HepG2 (cell line): ENCODE results near the gene RAC3. TPM values are rescaled to one million over a fixed set of nuclear protein-coding genes. Genes with fewer than 3 reads are reported as not detected.

Experiments used
- BATF2 ChIP-seq: sonication (generic); formaldehyde crosslinking; IDR thresholded peaks from 2 replicates; pipeline ENCODE4 v1.8.0; 2022; ENCODE audit warnings: mild to moderate bottlenecking, missing genetic modification reagents, moderate library complexity
- DMTF1 ChIP-seq: sonication (generic); formaldehyde crosslinking; IDR thresholded peaks from 2 replicates; pipeline ENCODE4 v1.4.0; 2020; ENCODE audit warnings: mild to moderate bottlenecking, missing genetic modification reagents
- FOXK2 ChIP-seq: fragments of 450-650 bp; IDR thresholded peaks from 2 replicates; pipeline ENCODE4 v1.6.1; 2016
- HNRNPUL1 ChIP-seq: fragments of 200-400 bp; formaldehyde crosslinking; IDR thresholded peaks from 2 replicates; pipeline ENCODE4 v1.6.1; 2017; ENCODE audit warnings: low read depth, mild to moderate bottlenecking, low read length, moderate library complexity
- KDM2A ChIP-seq: sonication (generic); formaldehyde crosslinking; IDR thresholded peaks from 2 replicates; pipeline ENCODE4 v1.4.0; 2020; ENCODE audit warnings: low read depth, missing genetic modification reagents, borderline replicate concordance
- KLF9 ChIP-seq: IDR thresholded peaks from 2 replicates; pipeline ENCODE4 v1.6.1; 2016; ENCODE audit warnings: low read depth
- NONO ChIP-seq, 2 experiments: fragments of 450-650 bp in 1 of 2; sonication (generic) in 1 of 2; formaldehyde crosslinking in 1 of 2; IDR thresholded peaks in 1 of 2; conservative IDR thresholded peaks in 1 of 2; 2 replicates each; pipeline versions ENCODE4 v1.6.1 to v1.8.0; 2017 to 2022; ENCODE audit warnings: mild to moderate bottlenecking in 1 of 2, missing genetic modification reagents in 1 of 2, moderate library complexity in 1 of 2
- PLSCR1 ChIP-seq: sonication (generic); formaldehyde crosslinking; IDR thresholded peaks from 2 replicates; pipeline ENCODE4 v1.5.0; 2020; ENCODE audit warnings: missing genetic modification reagents, mild to moderate bottlenecking, borderline replicate concordance
- POGK ChIP-seq: sonication (generic); formaldehyde crosslinking; conservative IDR thresholded peaks from 2 replicates; pipeline ENCODE4 v1.8.0; 2022; ENCODE audit warnings: mild to moderate bottlenecking, moderate library complexity, missing genetic modification reagents
- REL ChIP-seq: sonication (generic); formaldehyde crosslinking; conservative IDR thresholded peaks from 2 replicates; pipeline ENCODE4 v1.8.0; 2022; ENCODE audit warnings: mild to moderate bottlenecking, missing genetic modification reagents, moderate library complexity
- TBL1XR1 ChIP-seq: fragments of 150-350 bp; IDR thresholded peaks from 2 replicates; pipeline ENCODE4 v1.6.1; 2014; ENCODE audit warnings: borderline replicate concordance, low read length; ENCODE audit not compliant: partially characterized antibody
- ZHX2 ChIP-seq, 2 experiments: sonication (generic) in 1 of 2; formaldehyde crosslinking in 1 of 2; IDR thresholded peaks; 2 replicates each; pipeline versions ENCODE4 v1.6.1 to v1.9.0; 2014 to 2022; ENCODE audit warnings: antibody characterized with exemption in 1 of 2, borderline replicate concordance in 1 of 2, inconsistent platforms in 1 of 2, low read depth in 1 of 2, missing genetic modification reagents in 1 of 2
- ZNF143 ChIP-seq: sonication (generic); formaldehyde crosslinking; IDR thresholded peaks from 2 replicates; pipeline ENCODE4 v1.4.0; 2020; ENCODE audit warnings: missing genetic modification reagents
- ZNF720 ChIP-seq: sonication (generic); formaldehyde crosslinking; IDR thresholded peaks from 2 replicates; pipeline ENCODE4 v1.4.0; 2020; ENCODE audit warnings: missing genetic modification reagents
- ZNF740 ChIP-seq: sonication (generic); formaldehyde crosslinking; IDR thresholded peaks from 2 replicates; pipeline ENCODE4 v1.4.0; 2020; ENCODE audit warnings: missing genetic modification reagents
- ZNF766 ChIP-seq: sonication (generic); formaldehyde crosslinking; IDR thresholded peaks from 2 replicates; pipeline ENCODE4 v1.5.0; 2020; ENCODE audit warnings: missing genetic modification reagents, borderline replicate concordance
- polyA plus RNA-seq, 8 experiments: library from polyadenylated mRNA; depleted of rRNA in 3 of 8; stranded (reverse) in 7 of 8; unstranded in 1 of 8; fragments of >200 nt; fragmentation: Illumina TruSeq in 4 of 8; extraction: Trizol in 4 of 8; gene quantifications; 2 replicates each; pipeline versions ENCODE4 v1.2.1 to v1.2.3, GENCODE V29; 2011 to 2016; ENCODE audit warnings: low read depth in 4 of 8, missing spikeins in 1 of 8, mixed read lengths in 1 of 8; ENCODE audit not compliant: insufficient read depth in 1 of 8
- total RNA-seq, 5 experiments: library from RNA; depleted of rRNA; stranded (reverse); fragments of >200 nt; fragmentation: Illumina TruSeq; extraction: Trizol; gene quantifications; 2 replicates each; pipeline ENCODE4 v1.2.3, GENCODE V29; 2016; ENCODE audit warnings: low read depth in 1 of 5

Gene RAC3
- total and polyA plus RNA-seq, 2 of the 13 experiments (the other 11 are each of a cell fraction or from before 2014, with no cell fraction given): 10.5 to 21.3 TPM

- TF ChIP-seq POGK (CRISPR knock-in tag): peak; percentile 94
- TF ChIP-seq KLF9 (CRISPR knock-in tag): no peak
- TF ChIP-seq FOXK2: no peak
- TF ChIP-seq ZNF766 (CRISPR knock-in tag): no peak
- no peak for TF ChIP-seq HNRNPUL1
- no peak for TF ChIP-seq ZNF740 (CRISPR knock-in tag)
- TF ChIP-seq DMTF1 (CRISPR knock-in tag): no peak
- TF ChIP-seq PLSCR1: 0 out of 2 replicates have a peak, but pooled peaks have one; percentile 40
- 0 out of 2 replicates have a peak, but pooled peaks have one; percentile 35 for TF ChIP-seq ZNF720 (CRISPR knock-in tag)
- TF ChIP-seq NONO (IDR thresholded peaks at IDR 0.05): no peak
- TF ChIP-seq NONO (CRISPR knock-in tag; conservative IDR thresholded peaks at IDR 0.05): peak; percentile 96; the same call in 1 of the 2 replicates
- no peak for TF ChIP-seq BATF2 (CRISPR knock-in tag)
- no peak for TF ChIP-seq REL (CRISPR knock-in tag)
- peak; percentile 92 for TF ChIP-seq ZHX2 (IDR thresholded peaks at IDR 0.05; ENCODE audit: low read depth)
- TF ChIP-seq ZHX2 (CRISPR knock-in tag; IDR thresholded peaks at IDR 0.05; ENCODE audit: borderline replicate concordance): no peak
- TF ChIP-seq TBL1XR1: no peak
- peak; percentile 59; the same call in 1 of the 2 replicates for TF ChIP-seq ZNF143
- peak; percentile 100 for TF ChIP-seq KDM2A (CRISPR knock-in tag)
These were observed 34.3 kb downstream of the RAC3 start, which contains the start of gene DUS1L (continued) for GRCh38 chr17:82065638-82066303.
